B cell (primary cell): ENCODE measurements around the gene P3H3. TPM values are rescaled to one million over a fixed set of nuclear protein-coding genes. Genes with fewer than 3 reads are reported as not detected.
A peak's percentile ranks its signal among the peaks of the same experiment; 100 is the strongest.

ENCODE experiments used
- ATAC-seq: fragments of 200-7000 bp; cut with Tn5 transposase; one replicate; pipeline ENCODE4 v1.10.0; 2021; ENCODE audit warnings: low read depth, mild to moderate bottlenecking, moderate number of reproducible peaks, moderate library complexity
- CTCF ChIA-PET: fragments of 350-600 bp; sonication (Branson Sonifier 250); formaldehyde crosslinking; loops from one replicate; lab custom pipeline; 2021; ENCODE audit warnings: antibody characterized with exemption, inconsistent platforms; lab: Charles Lee
- POLR2A ChIA-PET: fragments of 350-600 bp; sonication (Branson Sonifier 250); formaldehyde crosslinking; loops from one replicate; lab custom pipeline; 2021; ENCODE audit warnings: antibody characterized with exemption; lab: Charles Lee
- DNase-seq: peaks from one replicate; pipeline ENCODE4 v3.0.0; 2013
- H2AFZ ChIP-seq: 2 replicates; pipeline ENCODE4 v1.6.1; 2012; ENCODE audit warnings: mild to moderate bottlenecking, low read depth, low read length; ENCODE audit not compliant: insufficient read depth, poor library complexity, severe bottlenecking
- H3K27ac ChIP-seq, 2 donors: 1 replicate in 1 of 2; 2 replicates in 1 of 2; pipeline ENCODE4 v1.5.1; 2012 to 2013; ENCODE audit warnings: low read length in 2 of 2, mild to moderate bottlenecking in 2 of 2, moderate library complexity in 1 of 2
- H3K27me3 ChIP-seq, 4 experiments: fragments of 200-600 bp in 1 of 4; sonication (generic) in 1 of 4; replicated peaks in 1 of 4; 1 replicate in 2 of 4; 2 replicates in 2 of 4; pipeline versions ENCODE4 v1.6.1 to v1.7.0; 2013 to 2016; ENCODE audit warnings: low read length in 3 of 4, mild to moderate bottlenecking in 2 of 4, mixed read lengths in 1 of 4, moderate library complexity in 1 of 4; ENCODE audit not compliant: insufficient read depth in 4 of 4, control insufficient read depth in 3 of 4; ENCODE audit errors: control extremely low read depth in 1 of 4
- H3K36me3 ChIP-seq, 2 experiments: replicated peaks in 1 of 2; 1 replicate in 1 of 2; 2 replicates in 1 of 2; pipeline versions ENCODE4 v1.6.1 to v1.7.1; 2013; ENCODE audit warnings: low read length in 1 of 2; ENCODE audit not compliant: insufficient read depth in 2 of 2, control insufficient read depth in 1 of 2; ENCODE audit errors: control extremely low read depth in 1 of 2, extremely low read depth in 1 of 2
- H3K4me1 ChIP-seq, 2 donors: fragments of 200-600 bp in 1 of 2; sonication (generic) in 1 of 2; 1 replicate in 1 of 2; 2 replicates in 1 of 2; pipeline versions ENCODE4 v1.5.1 to v1.6.1; 2013 to 2017; ENCODE audit warnings: low read length in 2 of 2; ENCODE audit not compliant: control insufficient read depth in 2 of 2, insufficient read depth in 2 of 2
- H3K4me2 ChIP-seq: replicated peaks from 2 replicates; pipeline ENCODE3; 2012; ENCODE audit warnings: mild to moderate bottlenecking, low read depth, low read length; ENCODE audit not compliant: poor library complexity, severe bottlenecking
- H3K4me3 ChIP-seq, 5 experiments: fragments of 200-600 bp in 1 of 5; sonication (generic) in 1 of 5; 1 replicate in 3 of 5; 2 replicates in 2 of 5; pipeline versions ENCODE4 v1.5.1 to v1.7.0; 2011 to 2016; ENCODE audit warnings: low read length in 4 of 5, mild to moderate bottlenecking in 4 of 5, low read depth in 2 of 5, control low read depth in 1 of 5, moderate library complexity in 1 of 5; ENCODE audit not compliant: insufficient read depth in 1 of 5; ENCODE audit errors: control extremely low read depth in 1 of 5, extremely low read depth in 1 of 5
- H3K79me2 ChIP-seq: fragments of 200-600 bp; sonication (generic); one replicate; pipeline ENCODE4 v1.6.0; 2016; ENCODE audit warnings: low read length; ENCODE audit not compliant: control insufficient read depth, insufficient read depth
- H3K9ac ChIP-seq: fragments of 200-600 bp; sonication (generic); 2 replicates; pipeline ENCODE4 v1.6.1; 2017; ENCODE audit warnings: mild to moderate bottlenecking, low read length, moderate library complexity
- H3K9me3 ChIP-seq, 3 donors: one replicate each; pipeline versions ENCODE4 v1.6.1 to v1.7.1; 2013; ENCODE audit warnings: low read length in 2 of 3; ENCODE audit not compliant: control insufficient read depth in 2 of 3, insufficient read depth in 1 of 3; ENCODE audit errors: control extremely low read depth in 1 of 3
- H4K20me1 ChIP-seq: 2 replicates; pipeline ENCODE4 v1.6.0; 2012; ENCODE audit warnings: mild to moderate bottlenecking, low read length; ENCODE audit not compliant: insufficient read depth, control insufficient read depth, poor library complexity, severe bottlenecking
- H3K27ac Mint-ChIP-seq: one replicate; pipeline ENCODE4 v1.8.0; 2021; ENCODE audit warnings: mixed read lengths
- H3K27me3 Mint-ChIP-seq: one replicate; pipeline ENCODE4 v1.8.0; 2021; ENCODE audit warnings: mixed read lengths
- H3K4me1 Mint-ChIP-seq: one replicate; pipeline ENCODE4 v1.8.0; 2021; ENCODE audit warnings: mixed read lengths
- H3K4me3 Mint-ChIP-seq: one replicate; pipeline ENCODE4 v1.8.0; 2021; ENCODE audit warnings: mixed read lengths
- H3K9me3 Mint-ChIP-seq: one replicate; pipeline ENCODE4 v1.8.0; 2022; ENCODE audit warnings: mixed read lengths; ENCODE audit not compliant: insufficient read depth
- CTCF ChIP-seq: fragments of 200-600 bp; IDR thresholded peaks from one replicate; pipeline ENCODE4 v1.8.0; 2022; ENCODE audit warnings: antibody characterized with exemption, mild to moderate bottlenecking
- EZH2 ChIP-seq: IDR thresholded peaks from 2 replicates; pipeline ENCODE4 v1.6.1; 2012; ENCODE audit warnings: borderline replicate concordance, low read depth, mild to moderate bottlenecking, moderate library complexity, low read length; ENCODE audit not compliant: insufficient read depth, poor library complexity, severe bottlenecking
- WGBS: methylation state at CpG from one replicate; pipeline ENCODE4 v1.1.5; 2013; ENCODE audit warnings: missing lambda C conversion rate; ENCODE audit not compliant: insufficient coverage; 5-methylcytosine and 5-hydroxymethylcytosine counted together
- intact Hi-C: fragments of 100-400 bp; cut with micrococcal nuclease; formaldehyde crosslinking; loops from one replicate; pipeline ENCODE4 v1.10.0; 2022
- polyA plus RNA-seq: library from polyadenylated mRNA; depleted of rRNA; stranded (reverse); fragments of >200 nt; gene quantifications from 2 replicates; pipeline ENCODE4 v1.2.3, GENCODE V29; 2012
- total RNA-seq, 2 donors: library from RNA; stranded (reverse); fragments of 120-200 nt in 1 of 2; gene quantifications; 1 replicate in 1 of 2; 2 replicates in 1 of 2; pipeline versions ENCODE4 v1.2.3 to v1.2.4, GENCODE V29; 2013 to 2022

The P3H3 gene
- total and polyA plus RNA-seq, 2 donors (not counting 1 experiment from before 2014, with no cell fraction given) = 0.09 TPM; not detected in 1

DNA sequence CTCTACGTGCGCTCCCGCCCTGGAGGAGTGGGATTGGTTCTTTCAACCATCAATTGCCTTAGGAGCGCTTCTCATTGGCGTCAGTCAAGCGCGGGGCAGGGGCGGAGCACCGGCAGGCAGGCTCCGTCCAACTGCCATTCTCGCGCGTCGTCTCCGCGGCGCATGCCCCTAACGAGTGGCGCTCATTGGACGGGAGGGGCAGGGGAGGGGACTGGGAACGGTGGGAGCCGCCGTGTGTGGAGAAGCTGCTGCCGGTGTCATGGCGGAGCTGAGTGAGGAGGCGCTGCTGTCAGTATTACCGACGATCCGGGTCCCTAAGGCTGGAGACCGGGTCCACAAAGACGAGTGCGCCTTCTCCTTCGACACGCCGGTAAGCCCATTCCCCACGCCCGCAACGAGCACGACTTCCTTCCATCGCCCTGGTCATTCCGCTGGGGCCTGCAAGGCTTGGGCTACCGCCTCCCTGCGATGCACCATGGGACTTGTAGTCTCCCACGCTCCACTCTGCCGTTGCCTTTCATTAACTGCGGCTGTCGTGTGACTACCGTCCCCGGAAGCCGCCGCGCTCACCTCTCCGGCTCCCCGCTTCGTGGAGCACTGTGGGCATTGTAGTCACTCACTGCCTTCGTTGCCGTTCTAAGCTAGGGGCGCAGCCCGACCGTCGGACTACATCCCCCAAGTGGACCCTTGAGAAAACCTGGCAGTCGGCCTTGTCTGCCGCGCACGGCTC is 23.9 kb downstream of the P3H3 start, which contains the start of gene USP5:
USP5 (plus strand) TSS at position 230 of the 730 bp plus-strand sequence; CDS start at position 260, 30 bp downstream.
- under 1% methylated on average over 65 of the region's 65 CpGs for WGBS
- POLR2A ChIA-PET = interaction anchor here (0.5 to 5.3 kb wide), 22 partner anchors 9 to 382 kb away, joined by 3 to 49 read pairs (median 4); partner anchors contain the start of genes C12orf57, COPS7A, LPCAT3 and LRRC23
- no peaks in the 10 kb centered on the region for H3K27me3 ChIP-seq

More for the DNA sequence above, 23.9 kb downstream of the P3H3 start, which contains the start of gene USP5:
- H3K4me2 ChIP-seq = peak within 1 kb of the TSS; percentile 87
- peaks cover 23% of the 10 kb centered on the region for H3K4me1 Mint-ChIP-seq
- intact Hi-C loops = loop anchor here (1.0 to 5.0 kb wide), 12 partner anchors 15 to 295 kb away; partner anchors contain the start of genes CHD4, COPS7A, IFFO1 and LPCAT3
- ATAC-seq (peak; percentile 76), DNase-seq (peak; percentile 100)
- peaks cover 5% of the 10 kb centered on the region for H4K20me1 ChIP-seq
- no peaks in the 10 kb centered on the region for H3K9me3 Mint-ChIP-seq
- H3K4me3 Mint-ChIP-seq = peak within 1 kb of the TSS; percentile 92
- peaks cover 6 to 23% of the 10 kb centered on the region in 2 donors for H3K4me1 ChIP-seq
- CTCF ChIA-PET = interaction anchor here (0.8 to 6.7 kb wide), 18 partner anchors 9 to 314 kb away, joined by 3 to 136 read pairs (median 4); partner anchors contain the start of genes C1RL, COPS7A, GNB3 and MLF2
- H3K27ac ChIP-seq = peak within 1 kb of the TSS; percentile 91
- peak within 1 kb of the TSS; percentile 93 for H3K27ac Mint-ChIP-seq
- no peaks in the 10 kb centered on the region for H3K9me3 ChIP-seq
- H2AFZ ChIP-seq = peak within 1 kb of the TSS; percentile 80
- H3K27me3 Mint-ChIP-seq = no peaks in the 10 kb centered on the region
- H3K36me3 ChIP-seq = peaks cover 0 to 25% of the 10 kb centered on the region in 2 experiments
- H3K9ac ChIP-seq = peak within 1 kb of the TSS; percentile 87
- peaks cover 39% of the 10 kb centered on the region for H3K79me2 ChIP-seq
- TF ChIP-seq EZH2 (no peak), CTCF (no peak)
- peak within 1 kb of the TSS; percentile 85 to 98 (median 92) for H3K4me3 ChIP-seq
